Tibial nerve (tissue), 3 donors: ENCODE measurements around the gene NDUFS5.

Experiments used
- POLR2A ChIP-seq, 2 donors: fragments of 450-650 bp; IDR thresholded peaks; one replicate each; pipeline ENCODE4 v1.6.1; 2017; ENCODE audit warnings: antibody characterized with exemption in 2 of 2, mild to moderate bottlenecking in 2 of 2, moderate library complexity in 2 of 2
- TF ChIP-seq, protein P1 (sequence below), 5 experiments: fragments of 200-600 bp in 3 of 5; fragments of 450-650 bp in 2 of 5; sonication (generic) in 3 of 5; IDR thresholded peaks; one replicate each; pipeline ENCODE4 v1.5.1; 2016 to 2019; ENCODE audit warnings: antibody characterized with exemption in 5 of 5, mild to moderate bottlenecking in 3 of 5, moderate library complexity in 2 of 5

DNA sequence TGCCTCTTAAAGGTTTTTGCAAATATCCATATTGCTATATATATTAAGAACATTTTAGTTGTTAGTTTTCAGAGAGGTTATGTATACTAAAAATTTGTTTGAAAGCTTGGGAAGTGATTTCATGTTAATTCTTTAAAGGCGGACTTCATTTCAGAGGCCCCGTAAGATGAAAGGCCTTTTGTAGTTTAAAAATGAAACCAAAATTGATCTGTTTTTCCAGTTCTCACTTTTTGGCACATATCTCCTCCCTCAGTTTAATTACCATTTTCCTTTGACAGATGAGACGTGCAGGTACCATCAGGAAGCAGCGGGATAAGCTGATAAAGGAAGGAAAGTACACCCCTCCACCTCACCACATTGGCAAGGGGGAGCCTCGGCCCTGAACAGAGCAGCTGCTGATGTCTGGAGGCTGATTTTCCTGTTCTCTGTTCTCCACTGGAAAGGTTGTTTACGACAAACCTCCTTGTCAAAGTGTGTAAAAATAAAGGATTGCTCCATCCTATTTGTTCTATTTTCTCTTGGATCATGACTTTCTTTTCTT lies 8.0 kb downstream of the NDUFS5 start:
- TF ChIP-seq, protein P1, sequence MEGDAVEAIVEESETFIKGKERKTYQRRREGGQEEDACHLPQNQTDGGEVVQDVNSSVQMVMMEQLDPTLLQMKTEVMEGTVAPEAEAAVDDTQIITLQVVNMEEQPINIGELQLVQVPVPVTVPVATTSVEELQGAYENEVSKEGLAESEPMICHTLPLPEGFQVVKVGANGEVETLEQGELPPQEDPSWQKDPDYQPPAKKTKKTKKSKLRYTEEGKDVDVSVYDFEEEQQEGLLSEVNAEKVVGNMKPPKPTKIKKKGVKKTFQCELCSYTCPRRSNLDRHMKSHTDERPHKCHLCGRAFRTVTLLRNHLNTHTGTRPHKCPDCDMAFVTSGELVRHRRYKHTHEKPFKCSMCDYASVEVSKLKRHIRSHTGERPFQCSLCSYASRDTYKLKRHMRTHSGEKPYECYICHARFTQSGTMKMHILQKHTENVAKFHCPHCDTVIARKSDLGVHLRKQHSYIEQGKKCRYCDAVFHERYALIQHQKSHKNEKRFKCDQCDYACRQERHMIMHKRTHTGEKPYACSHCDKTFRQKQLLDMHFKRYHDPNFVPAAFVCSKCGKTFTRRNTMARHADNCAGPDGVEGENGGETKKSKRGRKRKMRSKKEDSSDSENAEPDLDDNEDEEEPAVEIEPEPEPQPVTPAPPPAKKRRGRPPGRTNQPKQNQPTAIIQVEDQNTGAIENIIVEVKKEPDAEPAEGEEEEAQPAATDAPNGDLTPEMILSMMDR (IDR thresholded peaks at IDR 0.05) = no peak
- TF ChIP-seq POLR2A (IDR thresholded peaks at IDR 0.05) = no peak
